Erythroblast (primary cell): ENCODE measurements around the gene CPD.

Source experiments
- GATA1 ChIP-seq: IDR thresholded peaks from 2 replicates; pipeline ENCODE4 v1.6.1; 2011; ENCODE audit warnings: low read depth, mild to moderate bottlenecking, control low read depth, low read length, moderate library complexity
- POLR2A ChIP-seq: IDR thresholded peaks from 2 replicates; pipeline ENCODE4 v1.6.1; 2011; ENCODE audit warnings: mild to moderate bottlenecking, low read length

GRCh38 chr17:30339086-30339485 is 39.6 kb upstream of the CPD start:
- TF ChIP-seq POLR2A (no peak), GATA1 (no peak)
